ENCODE data around the gene PABPC1L.

PABPC1L gene

GRCh38 chr20:44918342-44918741 is 8.5 kb downstream of the PABPC1L start:
- Histone ChIP-seq H3K4me3 (ENCODE audit: low read depth, low read length) (no peak overlapping the region), H3K4me1 (no peaks in the 10 kb centered on the region), H3K36me3 (peaks cover 20% of the 10 kb centered on the region), H3K9me3 (no peaks in the 10 kb centered on the region), H3K27me3 (no peaks in the 10 kb centered on the region)
- DNase-seq, result no peak
- TF ChIP-seq CTCF (IDR thresholded peaks at IDR 0.05; ENCODE audit: low read depth, low read length), result no peak

GRCh38 chr20:44918761-44919160 is 8.9 kb downstream of the PABPC1L start:
- Histone ChIP-seq H3K27me3 (no peaks in the 10 kb centered on the region), H3K36me3 (peaks cover 20% of the 10 kb centered on the region), H3K9me3 (no peaks in the 10 kb centered on the region), H3K4me1 (no peaks in the 10 kb centered on the region), H3K4me3 (ENCODE audit: low read depth, low read length) (no peak overlapping the region)
- no peak for TF ChIP-seq CTCF (IDR thresholded peaks at IDR 0.05; ENCODE audit: low read depth, low read length)
- no peak for DNase-seq

GRCh38 chr20:44921447-44921846 is 11.6 kb downstream of the PABPC1L start:
- no peaks in the 10 kb centered on the region for H3K27me3 ChIP-seq
- H3K4me3 ChIP-seq (ENCODE audit: low read depth, low read length), result no peak overlapping the region
- DNase-seq, result no peak
- peaks cover 15% of the 10 kb centered on the region for H3K36me3 ChIP-seq
- no peaks in the 10 kb centered on the region for H3K4me1 ChIP-seq
- TF ChIP-seq CTCF (IDR thresholded peaks at IDR 0.05; ENCODE audit: low read depth, low read length), result no peak
- H3K9me3 ChIP-seq, result no peaks in the 10 kb centered on the region

GRCh38 chr20:44924541-44924940 is 14.7 kb downstream of the PABPC1L start:
- Histone ChIP-seq H3K36me3 (peaks cover 8% of the 10 kb centered on the region), H3K4me3 (ENCODE audit: low read depth, low read length) (no peak overlapping the region), H3K9me3 (no peaks in the 10 kb centered on the region), H3K27me3 (no peaks in the 10 kb centered on the region), H3K4me1 (no peaks in the 10 kb centered on the region)
- DNase-seq, result no peak
- TF ChIP-seq CTCF (IDR thresholded peaks at IDR 0.05; ENCODE audit: low read depth, low read length), result no peak

- TF ChIP-seq CTCF (IDR thresholded peaks at IDR 0.05; ENCODE audit: low read depth, low read length), result no peak
- no peak overlapping the region for H3K4me3 ChIP-seq (ENCODE audit: low read depth, low read length)
- peaks cover 4% of the 10 kb centered on the region; the same call in 1 of the 2 replicates for H3K36me3 ChIP-seq
- no peaks in the 10 kb centered on the region for H3K27me3 ChIP-seq
- no peaks in the 10 kb centered on the region for H3K4me1 ChIP-seq
- no peaks in the 10 kb centered on the region for H3K9me3 ChIP-seq
- no peak for DNase-seq
Observed at GRCh38 chr20:44928595-44928994, 18.7 kb downstream of the PABPC1L start.

GRCh38 chr20:44930517-44931168 is 20.8 kb downstream of the PABPC1L start:
- no peaks in the 10 kb centered on the region for H3K27me3 ChIP-seq
- DNase-seq, result no peak
- no peaks in the 10 kb centered on the region for H3K9me3 ChIP-seq
- no peaks in the 10 kb centered on the region for H3K4me1 ChIP-seq
- H3K36me3 ChIP-seq, result peaks cover 4% of the 10 kb centered on the region; the same call in 1 of the 2 replicates
- no peak overlapping the region for H3K4me3 ChIP-seq (ENCODE audit: low read depth, low read length)
- no peak for TF ChIP-seq CTCF (IDR thresholded peaks at IDR 0.05; ENCODE audit: low read depth, low read length)

Measured in BE2C (cell line).